Adipocyte (in vitro differentiated cells): ENCODE data around the gene LOXL1.

ENCODE experiments used
- DNase-seq: peaks from one replicate; pipeline ENCODE4 v3.0.0-alpha.2; 2015; ENCODE audit warnings: low read depth
- H3K27me3 ChIP-seq: replicated peaks from 2 replicates; pipeline ENCODE4 v1.7.0; 2013; ENCODE audit warnings: mild to moderate bottlenecking, low read length, moderate library complexity; ENCODE audit not compliant: control insufficient read depth, insufficient read depth
- H3K36me3 ChIP-seq: 2 replicates; pipeline ENCODE4 v1.7.0; 2013; ENCODE audit warnings: low read length, mild to moderate bottlenecking, moderate library complexity; ENCODE audit not compliant: control insufficient read depth, insufficient read depth, severe bottlenecking
- H3K4me1 ChIP-seq: 2 replicates; pipeline ENCODE4 v1.7.0; 2013; ENCODE audit warnings: mild to moderate bottlenecking, low read length, moderate library complexity; ENCODE audit not compliant: control insufficient read depth, insufficient read depth
- H3K4me3 ChIP-seq: 2 replicates; pipeline ENCODE4 v1.7.0; 2013; ENCODE audit warnings: mild to moderate bottlenecking, low read length, moderate library complexity
- H3K9ac ChIP-seq: 2 replicates; pipeline ENCODE4 v1.7.0; 2013; ENCODE audit warnings: mild to moderate bottlenecking, low read length, moderate library complexity
- H3K9me3 ChIP-seq: 2 replicates; pipeline ENCODE4 v1.7.0; 2013; ENCODE audit warnings: mild to moderate bottlenecking, low read length, moderate library complexity; ENCODE audit not compliant: control insufficient read depth

The LOXL1 gene

GRCh38 chr15:73994912-73995622 lies 68.8 kb downstream of the LOXL1 start:
- Histone ChIP-seq H3K4me1 (peaks cover 62% of the 10 kb centered on the region), H3K4me3 (peak overlapping the region; percentile 98), H3K9me3 (no peaks in the 10 kb centered on the region), H3K36me3 (peaks cover 19% of the 10 kb centered on the region), H3K27me3 (no peaks in the 10 kb centered on the region), H3K9ac (peak overlapping the region; percentile 98)
- DNase-seq, result peak; percentile 46

DNA sequence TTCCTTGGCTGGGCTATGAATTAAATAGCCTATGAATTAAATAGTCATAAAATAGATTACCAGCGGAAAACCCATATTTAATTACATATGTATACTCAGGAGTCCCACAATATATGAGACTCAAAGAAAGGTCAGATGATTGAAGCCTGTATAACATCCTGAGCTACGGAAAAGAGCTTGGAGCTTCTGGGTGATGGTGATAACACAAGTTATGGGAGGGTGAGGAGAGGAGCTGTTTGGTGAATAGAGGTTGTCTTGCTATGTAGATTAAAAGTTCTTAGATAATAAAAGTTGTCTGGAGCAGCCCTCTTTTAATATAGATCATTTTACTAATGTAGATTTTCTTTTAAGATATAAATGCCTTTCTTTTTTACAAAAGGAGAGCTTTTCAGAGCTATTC lies 70.0 kb downstream of the LOXL1 start:
- H3K4me1 ChIP-seq, result peaks cover 53% of the 10 kb centered on the region
- peaks cover 24% of the 10 kb centered on the region for H3K36me3 ChIP-seq
- H3K9me3 ChIP-seq, result no peaks in the 10 kb centered on the region
- H3K9ac ChIP-seq, result peak overlapping the region; percentile 98
- peak overlapping the region; percentile 98 for H3K4me3 ChIP-seq
- DNase-seq, result no peak
- H3K27me3 ChIP-seq, result no peaks in the 10 kb centered on the region

- H3K9me3 ChIP-seq, result no peaks in the 10 kb centered on the region
- peak overlapping the region; percentile 98 for H3K4me3 ChIP-seq
- H3K27me3 ChIP-seq, result no peaks in the 10 kb centered on the region
- H3K9ac ChIP-seq, result peak overlapping the region; percentile 98
- peaks cover 31% of the 10 kb centered on the region for H3K36me3 ChIP-seq
- DNase-seq, result peak; percentile 49
- peaks cover 49% of the 10 kb centered on the region for H3K4me1 ChIP-seq
Measured at GRCh38 chr15:73996939-73997338, 70.7 kb downstream of the LOXL1 start.

GRCh38 chr15:73997986-73998385 lies 71.7 kb downstream of the LOXL1 start:
- Histone ChIP-seq H3K4me3 (peak overlapping the region; percentile 98), H3K9me3 (no peaks in the 10 kb centered on the region), H3K4me1 (peaks cover 43% of the 10 kb centered on the region), H3K27me3 (no peaks in the 10 kb centered on the region), H3K36me3 (peaks cover 40% of the 10 kb centered on the region), H3K9ac (peak overlapping the region; percentile 98)
- no peak for DNase-seq
